Activated naive CD4-positive, alpha-beta T cell treated with anti-CD3 and anti-CD28 coated beads, Interleukin-2, amount 50 U/mL, for 24 hours (primary cell): Measurements from ENCODE around the gene GOLT1B.

Source experiments
- H3K27ac Mint-ChIP-seq: one replicate; pipeline ENCODE4 v1.8.0; 2021; ENCODE audit warnings: mild to moderate bottlenecking, mixed read lengths
- H3K27me3 Mint-ChIP-seq: one replicate; pipeline ENCODE4 v1.8.0; 2021; ENCODE audit warnings: mixed read lengths
- H3K36me3 Mint-ChIP-seq: one replicate; pipeline ENCODE4 v1.8.0; 2021; ENCODE audit warnings: mixed read lengths
- H3K4me1 Mint-ChIP-seq: one replicate; pipeline ENCODE4 v1.8.0; 2021; ENCODE audit warnings: mixed read lengths
- H3K4me3 Mint-ChIP-seq: one replicate; pipeline ENCODE4 v1.8.0; 2021; ENCODE audit warnings: mild to moderate bottlenecking, mixed read lengths
- H3K9me3 Mint-ChIP-seq: one replicate; pipeline ENCODE4 v1.8.0; 2021; ENCODE audit warnings: mixed read lengths

GOLT1B gene

DNA sequence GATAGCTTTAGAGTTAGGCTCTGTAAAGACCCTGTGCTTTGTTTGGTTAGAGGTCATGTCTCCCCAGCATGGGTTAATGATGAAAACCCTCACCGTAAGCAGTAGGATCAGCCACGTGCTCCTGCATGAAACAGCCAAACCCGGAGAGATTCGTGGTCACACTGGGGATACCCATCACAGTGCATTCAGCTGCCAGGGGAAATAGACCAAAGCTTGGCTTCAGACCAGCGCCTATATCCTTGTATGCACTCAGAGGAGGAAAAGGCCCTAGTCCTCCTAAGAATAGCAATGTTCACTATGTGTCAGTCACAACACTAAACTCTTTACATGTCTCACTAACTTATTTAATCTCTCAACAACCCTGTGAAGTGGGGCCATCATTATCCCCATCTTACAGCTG is 40.8 kb downstream of the GOLT1B start:
- Mint-ChIP-seq H3K4me3 (no peak overlapping the region), H3K27me3 (no peaks in the 10 kb centered on the region), H3K27ac (no peak overlapping the region)

DNA sequence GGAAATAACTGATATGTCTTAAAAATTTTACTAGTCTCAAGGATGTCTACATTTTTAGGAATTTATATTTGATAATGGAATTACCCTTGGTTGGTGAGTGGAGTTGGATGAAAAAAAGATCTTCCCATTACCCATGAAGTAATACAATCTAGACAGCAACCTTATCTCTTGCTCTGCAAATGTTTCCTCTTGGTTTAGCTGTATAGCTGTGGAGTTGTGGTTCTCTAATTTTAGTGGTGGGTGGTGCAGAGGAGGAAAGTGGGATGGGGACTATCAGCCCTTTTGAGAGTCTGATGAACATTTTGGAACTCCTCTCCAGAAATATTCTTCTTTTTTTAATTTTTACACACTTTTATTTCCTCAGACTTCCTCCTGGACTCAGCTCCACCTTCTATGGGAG is 41.6 kb downstream of the GOLT1B start:
- H3K4me1 Mint-ChIP-seq: peaks cover 4% of the 10 kb centered on the region
- peaks cover 2% of the 10 kb centered on the region for H3K36me3 Mint-ChIP-seq
- H3K9me3 Mint-ChIP-seq: no peaks in the 10 kb centered on the region
- no peaks in the 10 kb centered on the region for H3K27me3 Mint-ChIP-seq
- H3K27ac Mint-ChIP-seq: no peak overlapping the region
- no peak overlapping the region for H3K4me3 Mint-ChIP-seq

More for the DNA sequence above, 40.8 kb downstream of the GOLT1B start:
- H3K4me1 Mint-ChIP-seq: peaks cover under 1% of the 10 kb centered on the region
- peaks cover 2% of the 10 kb centered on the region for H3K36me3 Mint-ChIP-seq
- H3K9me3 Mint-ChIP-seq: no peaks in the 10 kb centered on the region

DNA sequence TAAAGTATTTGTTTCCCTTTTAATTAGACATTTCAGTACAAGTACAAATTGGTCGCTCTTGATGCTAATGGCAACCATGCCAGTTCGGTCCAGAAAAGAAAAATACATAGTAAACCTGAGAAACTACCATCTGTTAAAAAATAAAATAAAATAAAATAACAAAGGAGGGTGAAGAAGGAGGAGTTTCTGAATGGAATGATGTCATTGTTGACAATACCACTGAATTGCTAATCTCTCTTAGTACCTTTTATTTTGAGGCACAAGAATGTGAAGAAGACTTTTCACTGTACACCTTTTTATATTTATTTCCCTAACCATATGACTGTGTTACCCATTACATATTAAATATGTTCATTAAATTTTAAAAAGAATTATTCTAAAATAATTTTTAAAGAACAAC is 44.0 kb downstream of the GOLT1B start:
- Mint-ChIP-seq H3K4me3 (no peak overlapping the region), H3K36me3 (peaks cover 2% of the 10 kb centered on the region), H3K4me1 (peaks cover 4% of the 10 kb centered on the region), H3K27me3 (no peaks in the 10 kb centered on the region), H3K9me3 (no peaks in the 10 kb centered on the region), H3K27ac (no peak overlapping the region)

DNA sequence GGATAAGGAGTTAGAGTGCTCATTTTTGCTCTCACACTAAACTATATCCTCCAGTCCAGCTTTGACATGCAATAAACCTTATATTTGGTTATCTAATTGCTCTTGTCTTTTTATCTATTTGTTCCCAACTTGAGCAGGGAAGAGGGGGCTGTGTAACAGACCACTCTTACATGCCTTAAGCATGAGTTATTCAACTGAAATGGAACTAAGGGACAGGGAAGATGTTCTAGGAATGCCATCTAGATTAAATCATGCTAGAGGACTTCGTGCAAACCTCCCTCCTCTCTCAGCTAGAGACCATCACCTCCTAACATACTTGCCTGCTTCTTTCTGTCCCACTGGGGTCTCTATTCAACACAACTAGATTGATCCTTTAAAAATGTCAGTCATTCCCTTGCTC is 45.1 kb downstream of the GOLT1B start:
- Mint-ChIP-seq H3K4me1 (peaks cover 4% of the 10 kb centered on the region), H3K4me3 (no peak overlapping the region), H3K27me3 (no peaks in the 10 kb centered on the region), H3K9me3 (no peaks in the 10 kb centered on the region), H3K36me3 (peaks cover 2% of the 10 kb centered on the region), H3K27ac (no peak overlapping the region)

DNA sequence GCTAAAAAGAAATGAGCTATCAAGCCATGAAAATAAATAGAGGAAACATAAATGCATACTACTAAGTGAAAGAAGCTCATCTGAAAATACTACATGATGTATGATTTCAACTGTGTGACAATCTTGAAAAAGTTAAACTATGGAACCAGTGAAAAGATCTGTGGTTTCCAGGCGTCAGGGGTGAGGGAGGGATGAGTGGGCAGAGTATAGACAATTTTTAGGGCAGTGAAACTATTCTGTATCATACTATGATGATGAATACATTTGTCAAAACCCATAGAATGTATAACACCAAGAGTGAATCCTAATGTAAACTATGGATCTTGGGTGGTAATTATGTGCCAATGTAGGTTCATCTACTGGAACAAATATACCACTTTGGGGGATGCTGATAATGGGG is 45.8 kb downstream of the GOLT1B start:
- H3K27me3 Mint-ChIP-seq: no peaks in the 10 kb centered on the region
- no peaks in the 10 kb centered on the region for H3K9me3 Mint-ChIP-seq
- H3K36me3 Mint-ChIP-seq: peaks cover 2% of the 10 kb centered on the region
- no peak overlapping the region for H3K4me3 Mint-ChIP-seq
- peaks cover 4% of the 10 kb centered on the region for H3K4me1 Mint-ChIP-seq
- no peak overlapping the region for H3K27ac Mint-ChIP-seq

DNA sequence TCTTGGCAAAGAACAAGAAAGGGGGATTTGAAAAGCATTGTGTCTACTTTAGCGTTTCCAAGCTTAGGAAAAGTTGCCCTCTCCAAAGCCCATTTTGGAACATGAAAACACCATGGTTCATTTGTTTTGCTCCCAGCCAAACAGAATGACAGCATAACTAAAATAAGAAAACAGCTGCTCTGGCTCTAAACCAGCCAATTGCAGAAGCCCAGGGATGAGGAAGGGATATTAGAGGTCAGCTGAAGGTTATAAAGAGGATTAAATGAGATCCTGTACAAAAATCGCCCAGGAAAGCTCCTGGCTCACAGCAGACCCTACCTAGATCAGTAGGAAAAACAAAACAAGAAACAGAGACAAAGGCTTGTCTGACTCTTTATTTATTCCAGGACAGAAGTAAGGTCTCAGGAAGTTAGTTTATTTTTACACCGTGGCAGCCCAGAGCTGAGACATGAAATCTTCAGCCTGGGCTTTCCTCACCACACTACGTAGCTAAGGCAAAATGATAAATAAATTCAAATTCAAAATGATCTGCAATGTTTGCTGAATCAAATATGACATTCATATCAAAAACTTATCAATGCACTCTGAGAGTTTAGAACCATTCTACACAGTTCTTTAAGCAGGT is 50.4 kb downstream of the GOLT1B start:
- Mint-ChIP-seq H3K36me3 (no peaks in the 10 kb centered on the region), H3K9me3 (no peaks in the 10 kb centered on the region), H3K27ac (no peak overlapping the region), H3K27me3 (no peaks in the 10 kb centered on the region), H3K4me3 (no peak overlapping the region), H3K4me1 (peaks cover 4% of the 10 kb centered on the region)

DNA sequence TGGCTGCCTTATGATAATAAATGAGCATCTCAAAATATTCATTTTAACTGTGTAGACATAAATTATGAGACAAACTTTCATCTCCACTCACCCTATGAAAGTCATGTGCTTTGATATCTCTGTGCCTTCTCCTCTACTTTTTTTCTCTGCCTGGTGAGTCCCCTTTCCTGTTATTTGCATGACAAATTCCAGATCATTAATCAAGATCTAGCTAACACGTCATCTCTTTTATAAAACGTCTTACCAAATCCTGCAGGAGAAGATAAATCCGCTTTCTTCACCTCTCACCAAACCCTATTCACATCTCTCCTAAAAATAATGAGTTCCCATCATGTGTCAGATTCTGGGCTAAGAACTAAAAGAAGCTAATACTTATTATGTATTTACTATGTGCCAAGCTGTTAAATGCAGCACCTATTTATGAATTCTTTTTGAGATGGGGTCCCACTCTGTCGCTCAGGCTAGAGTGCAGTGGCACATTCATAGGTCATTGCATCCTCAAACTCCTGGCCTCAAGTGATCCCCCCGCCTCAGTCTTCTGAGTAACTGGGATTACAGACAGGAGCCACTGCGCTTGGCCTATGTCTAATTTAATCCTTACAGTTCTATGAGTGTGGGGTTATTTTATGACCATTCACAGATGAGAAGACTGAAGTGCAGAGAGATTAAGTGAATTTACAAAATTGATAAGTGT is 51.2 kb downstream of the GOLT1B start:
- no peaks in the 10 kb centered on the region for H3K27me3 Mint-ChIP-seq
- no peaks in the 10 kb centered on the region for H3K9me3 Mint-ChIP-seq
- H3K4me3 Mint-ChIP-seq: no peak overlapping the region
- H3K4me1 Mint-ChIP-seq: no peaks in the 10 kb centered on the region
- no peaks in the 10 kb centered on the region for H3K36me3 Mint-ChIP-seq
- no peak overlapping the region for H3K27ac Mint-ChIP-seq

DNA sequence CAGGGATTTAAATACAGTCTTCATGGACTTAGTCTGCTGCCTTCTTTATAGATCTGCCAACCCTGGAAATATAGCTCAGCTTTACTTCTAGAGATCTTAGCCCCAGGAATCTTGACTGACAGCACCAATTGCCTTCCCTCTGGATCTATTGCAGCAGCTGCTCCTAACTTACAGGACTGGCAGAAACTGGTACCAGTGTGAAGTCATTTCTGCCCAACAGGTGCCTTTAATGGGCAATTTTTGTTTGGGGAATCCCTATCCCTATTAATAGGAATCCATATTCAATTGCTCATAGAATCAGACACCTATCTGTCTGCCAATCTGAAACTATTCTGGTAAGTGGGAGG is 51.7 kb downstream of the GOLT1B start:
- H3K27ac Mint-ChIP-seq: no peak overlapping the region
- no peaks in the 10 kb centered on the region for H3K9me3 Mint-ChIP-seq
- no peaks in the 10 kb centered on the region for H3K27me3 Mint-ChIP-seq
- no peaks in the 10 kb centered on the region for H3K36me3 Mint-ChIP-seq
- no peak overlapping the region for H3K4me3 Mint-ChIP-seq
- no peaks in the 10 kb centered on the region for H3K4me1 Mint-ChIP-seq

DNA sequence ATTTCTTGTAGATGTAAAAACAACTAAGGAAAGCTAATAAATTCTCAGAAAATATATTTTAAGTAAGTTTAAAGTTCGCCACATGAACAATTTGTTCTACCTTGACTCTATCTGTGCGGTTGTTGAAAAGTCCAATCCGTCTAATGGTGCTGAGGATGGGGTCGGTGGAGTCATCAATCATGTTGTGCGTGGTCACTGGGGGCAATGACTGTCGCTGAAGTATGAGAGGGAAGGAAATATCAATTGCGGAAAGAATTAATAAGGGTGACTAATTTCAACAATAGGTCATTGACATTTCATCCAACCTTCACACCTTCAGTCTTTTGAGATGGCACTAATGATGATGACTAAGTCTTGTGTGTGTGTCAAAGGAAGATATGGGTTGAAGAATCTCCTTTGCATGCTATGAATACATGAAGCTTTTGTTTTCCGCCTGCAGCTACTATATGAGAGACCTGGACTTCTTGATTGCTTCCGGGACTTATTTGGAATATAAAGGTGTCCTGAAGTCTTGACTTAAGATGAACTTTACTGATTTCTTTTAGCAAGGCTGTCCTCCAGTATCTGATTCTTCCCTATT is 56.6 kb downstream of the GOLT1B start:
- no peaks in the 10 kb centered on the region for H3K4me1 Mint-ChIP-seq

DNA sequence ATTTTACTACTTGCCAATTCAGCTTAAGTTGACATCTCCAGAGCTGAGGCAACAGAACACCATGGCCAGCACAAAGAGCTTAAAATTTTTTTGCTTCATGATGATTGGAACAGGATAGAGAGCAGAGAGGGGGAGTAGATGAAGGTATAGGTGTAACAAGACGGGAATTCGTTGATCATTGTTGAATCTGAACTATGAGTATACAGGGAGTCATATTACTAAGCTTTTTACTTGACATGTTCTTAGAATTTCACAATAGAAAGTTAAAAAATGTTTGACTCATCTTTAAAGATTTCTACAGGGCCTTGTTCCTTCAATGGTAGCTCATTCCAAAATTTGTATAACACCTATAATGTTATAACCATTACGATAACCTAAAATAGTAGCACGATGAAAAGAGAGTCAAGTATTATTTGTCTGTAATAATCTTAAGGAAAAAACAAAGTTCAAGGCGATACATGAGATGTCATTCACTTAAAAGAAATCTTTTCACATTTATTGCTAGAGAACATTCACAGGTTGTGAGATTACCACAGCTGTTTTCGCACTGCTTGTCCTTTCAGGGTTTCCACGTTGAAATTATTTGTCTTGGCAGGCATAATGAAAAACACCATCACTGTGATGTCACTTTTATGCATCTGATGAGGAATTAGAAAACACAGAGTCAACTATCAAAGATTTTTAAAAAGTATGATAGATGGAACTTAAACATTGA is 58.4 kb downstream of the GOLT1B start:
- Mint-ChIP-seq H3K36me3 (peaks cover 3% of the 10 kb centered on the region), H3K9me3 (no peaks in the 10 kb centered on the region), H3K27me3 (no peaks in the 10 kb centered on the region), H3K4me3 (no peak overlapping the region), H3K27ac (no peak overlapping the region), H3K4me1 (no peaks in the 10 kb centered on the region)

More for the DNA sequence above, 56.6 kb downstream of the GOLT1B start:
- Mint-ChIP-seq H3K27ac (no peak overlapping the region), H3K9me3 (no peaks in the 10 kb centered on the region), H3K36me3 (peaks cover 3% of the 10 kb centered on the region), H3K4me3 (no peak overlapping the region), H3K27me3 (no peaks in the 10 kb centered on the region)

DNA sequence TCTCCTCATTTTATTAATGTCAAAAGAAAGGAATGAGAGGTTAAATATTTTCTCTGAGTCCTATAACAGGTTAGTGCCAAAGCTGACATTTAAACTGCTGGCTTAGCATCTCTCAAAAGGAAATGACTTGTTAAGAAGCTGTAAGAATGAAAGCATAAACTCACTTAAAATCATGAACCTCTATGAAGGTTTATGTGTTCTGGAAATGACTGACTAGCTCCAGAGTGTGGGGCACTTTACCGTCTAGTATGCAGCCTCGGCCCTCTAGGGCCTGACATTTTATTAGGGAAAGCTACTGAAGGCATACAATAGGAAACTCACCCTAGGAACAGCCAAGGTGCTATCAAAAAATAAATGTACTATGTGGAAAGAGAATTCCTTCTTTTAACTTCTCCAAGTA is 59.6 kb downstream of the GOLT1B start:
- no peaks in the 10 kb centered on the region for H3K9me3 Mint-ChIP-seq
- H3K27me3 Mint-ChIP-seq: no peaks in the 10 kb centered on the region
- H3K4me1 Mint-ChIP-seq: no peaks in the 10 kb centered on the region
- no peak overlapping the region for H3K4me3 Mint-ChIP-seq
- peaks cover 3% of the 10 kb centered on the region for H3K36me3 Mint-ChIP-seq
- H3K27ac Mint-ChIP-seq: no peak overlapping the region

DNA sequence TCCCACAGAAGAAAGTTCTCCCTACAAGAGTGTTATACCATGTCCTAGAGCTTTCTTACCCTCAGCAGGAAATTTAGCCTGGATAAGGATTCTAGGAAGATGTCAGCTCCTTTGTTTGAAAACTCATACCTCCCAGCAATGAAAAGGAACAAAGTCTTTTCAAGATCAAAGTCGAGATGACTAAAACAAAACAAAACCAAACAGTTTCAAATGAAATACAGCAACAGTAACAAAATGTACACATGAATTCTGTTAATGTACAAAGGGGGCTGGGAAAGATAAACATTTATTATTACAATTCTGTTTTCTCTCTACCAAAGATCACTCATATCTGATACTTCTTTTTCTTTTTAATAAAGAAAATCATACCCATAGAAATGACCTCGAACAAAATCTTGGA is 61.3 kb downstream of the GOLT1B start:
- Mint-ChIP-seq H3K27me3 (no peaks in the 10 kb centered on the region), H3K27ac (no peak overlapping the region), H3K9me3 (no peaks in the 10 kb centered on the region)

DNA sequence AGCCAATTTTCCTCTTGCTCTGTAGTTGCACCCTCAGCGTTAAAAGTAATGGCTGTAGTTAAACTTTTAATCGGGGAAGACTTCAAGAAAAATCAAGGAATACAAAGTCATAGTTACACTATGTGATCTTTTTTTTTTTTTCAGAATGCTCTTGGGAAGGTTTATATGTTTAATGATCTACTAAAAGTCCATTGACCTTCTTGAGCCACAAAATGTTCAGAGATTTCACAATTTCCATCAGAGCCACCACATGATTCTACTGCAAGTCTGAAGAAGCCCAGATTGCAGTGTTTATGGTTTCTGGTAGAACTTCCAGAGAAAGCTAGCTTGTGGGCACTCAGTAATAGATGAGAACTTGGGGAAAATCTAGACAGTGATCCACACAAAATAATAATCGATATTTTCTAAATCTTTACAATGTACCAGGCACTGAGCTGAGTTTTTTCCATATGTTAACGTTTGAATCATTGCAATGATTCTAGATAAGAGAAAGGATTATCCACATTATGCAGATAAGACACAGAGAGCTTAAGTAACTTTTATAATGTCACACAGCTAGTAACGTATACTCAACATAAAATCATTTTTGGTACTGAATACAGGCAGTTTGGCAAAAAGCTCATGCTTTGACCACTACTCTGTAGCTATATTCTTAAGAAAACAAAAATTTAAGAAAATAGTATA is 64.8 kb downstream of the GOLT1B start:
- Mint-ChIP-seq H3K36me3 (peaks cover 3% of the 10 kb centered on the region), H3K4me3 (no peak overlapping the region), H3K4me1 (no peaks in the 10 kb centered on the region), H3K27ac (no peak overlapping the region), H3K27me3 (no peaks in the 10 kb centered on the region), H3K9me3 (no peaks in the 10 kb centered on the region)

More for the DNA sequence above, 61.3 kb downstream of the GOLT1B start:
- Mint-ChIP-seq H3K4me1 (no peaks in the 10 kb centered on the region), H3K36me3 (peaks cover 3% of the 10 kb centered on the region), H3K4me3 (no peak overlapping the region)

DNA sequence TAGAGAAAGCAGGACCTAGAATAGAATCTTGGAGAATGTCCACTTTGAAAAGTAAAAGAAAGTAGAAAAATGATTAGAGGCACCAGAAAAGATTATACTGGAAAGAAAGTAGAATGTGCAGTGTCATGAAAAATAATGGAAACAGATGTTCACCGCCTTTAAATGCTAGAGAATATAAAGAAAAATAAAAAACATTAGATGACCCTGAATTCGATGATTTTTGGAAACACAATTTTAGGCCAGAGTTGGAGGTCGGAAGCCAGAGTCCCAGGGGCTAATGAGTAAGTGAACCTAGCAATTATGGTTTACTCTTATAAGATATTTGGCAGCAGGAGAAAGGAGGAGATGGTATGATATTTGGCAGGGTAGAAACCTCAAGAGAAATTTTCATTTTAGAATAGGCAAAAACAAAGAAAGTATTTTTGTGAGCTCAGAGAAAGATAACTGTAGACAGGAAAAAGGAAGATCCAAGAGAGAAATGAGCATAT is 65.4 kb downstream of the GOLT1B start:
- Mint-ChIP-seq H3K4me3 (no peak overlapping the region), H3K27me3 (no peaks in the 10 kb centered on the region), H3K4me1 (no peaks in the 10 kb centered on the region), H3K27ac (no peak overlapping the region), H3K9me3 (no peaks in the 10 kb centered on the region), H3K36me3 (peaks cover 3% of the 10 kb centered on the region)
